NCI-H748 (cell line): ENCODE results near the gene CTBP1.

Experiments used
- DNase-seq: peaks from one replicate; lab custom pipeline; 2025; ENCODE audit not compliant: unreplicated experiment; lab: John Stamatoyannopoulos, UW

CTBP1 gene

DNA sequence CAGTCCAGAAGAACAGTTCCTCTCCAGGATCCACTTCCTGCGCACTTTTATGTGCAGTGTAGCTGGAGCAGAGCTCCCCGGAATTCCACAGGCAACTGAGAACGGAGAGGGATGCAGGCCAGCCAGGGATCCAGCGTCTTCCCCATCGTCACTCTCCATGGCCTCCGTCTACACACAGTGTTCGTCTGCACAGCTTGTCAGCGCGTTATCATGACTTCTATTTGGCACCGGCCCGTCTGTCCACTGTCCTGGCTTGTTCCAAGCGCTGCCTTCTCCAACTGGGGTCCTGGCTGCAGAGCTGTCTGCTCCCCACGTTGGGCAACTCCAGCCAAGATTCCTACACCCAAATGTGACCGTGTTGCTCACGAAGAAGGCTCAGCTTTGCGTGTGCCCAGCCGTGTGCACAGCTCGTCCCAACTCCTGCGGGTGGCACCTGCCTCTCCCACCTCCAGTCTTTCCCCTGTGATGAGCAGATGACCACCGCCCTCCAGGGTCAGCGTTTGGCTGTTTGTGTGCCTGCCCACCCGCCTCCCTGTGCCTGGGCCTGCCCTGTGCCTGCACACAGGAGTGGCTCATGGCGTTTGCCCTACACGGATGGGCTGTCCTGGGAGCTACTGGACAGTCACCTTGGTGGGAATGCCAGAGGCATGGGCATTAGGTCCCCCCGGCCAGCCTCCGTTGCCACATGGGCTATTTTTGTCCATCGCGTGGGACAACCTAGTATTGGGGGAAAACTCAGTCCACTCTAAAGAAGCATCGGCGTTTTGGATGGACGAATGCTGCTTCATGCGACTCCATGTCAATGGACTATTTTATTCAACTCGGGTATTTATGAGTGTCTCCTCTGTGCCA lies 2.2 kb upstream of the CTBP1 start:
- DNase-seq = no peak

DNA sequence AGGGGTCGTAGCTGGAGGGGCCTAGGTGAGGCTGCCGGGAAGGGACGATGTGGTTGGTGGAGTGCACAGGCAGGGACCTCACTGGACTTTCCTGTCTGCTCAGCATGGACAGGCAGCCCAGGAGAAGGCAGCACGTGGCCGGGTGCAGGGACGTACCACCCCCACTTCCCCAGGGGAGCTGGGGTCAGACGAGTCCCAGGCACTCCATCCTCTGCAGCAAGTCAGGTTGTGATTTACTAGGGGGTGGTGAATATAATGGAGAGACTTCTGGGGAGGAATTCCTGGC lies 1.5 kb upstream of the CTBP1 start:
- no peak for DNase-seq

DNA sequence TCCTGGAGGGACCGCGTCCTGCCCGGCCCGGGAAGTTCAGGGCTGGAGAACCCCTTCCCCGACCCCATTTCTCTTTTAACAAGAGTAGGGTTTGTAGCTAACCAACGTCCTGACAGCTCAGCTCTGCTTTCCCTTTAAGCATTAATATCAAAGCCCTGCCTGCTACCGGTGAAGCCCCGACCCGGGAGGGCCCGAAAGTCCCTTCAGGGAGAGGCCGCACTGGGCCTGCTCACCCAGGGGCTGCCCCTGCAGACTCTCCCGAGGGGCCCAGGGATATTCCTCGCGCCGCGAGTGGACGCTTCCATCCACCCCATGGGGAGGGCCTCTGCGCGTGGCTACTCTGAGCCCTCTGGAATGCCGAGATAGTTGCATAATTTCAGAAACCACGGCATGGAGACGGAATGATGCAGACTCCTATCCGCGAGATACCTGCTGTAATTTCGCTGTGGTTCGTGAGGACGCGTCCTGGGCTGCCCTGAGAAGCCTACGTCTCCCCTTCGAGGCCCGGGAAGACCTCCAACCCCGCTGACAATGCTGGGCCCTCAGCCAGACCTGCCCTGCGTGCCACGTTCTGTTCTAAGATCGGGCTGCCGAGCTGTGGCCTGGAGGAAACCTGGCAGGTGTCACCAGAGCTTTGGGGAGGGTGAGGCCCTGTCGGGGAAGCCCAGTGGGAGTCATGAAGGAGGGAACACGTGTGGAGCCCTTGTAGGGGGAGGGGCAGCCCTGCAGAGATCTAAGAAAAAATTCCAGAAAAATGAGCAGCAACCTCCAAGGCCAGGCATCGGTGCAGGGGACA lies 999 bp upstream of the CTBP1 start:
- peak; percentile 13 for DNase-seq

DNA sequence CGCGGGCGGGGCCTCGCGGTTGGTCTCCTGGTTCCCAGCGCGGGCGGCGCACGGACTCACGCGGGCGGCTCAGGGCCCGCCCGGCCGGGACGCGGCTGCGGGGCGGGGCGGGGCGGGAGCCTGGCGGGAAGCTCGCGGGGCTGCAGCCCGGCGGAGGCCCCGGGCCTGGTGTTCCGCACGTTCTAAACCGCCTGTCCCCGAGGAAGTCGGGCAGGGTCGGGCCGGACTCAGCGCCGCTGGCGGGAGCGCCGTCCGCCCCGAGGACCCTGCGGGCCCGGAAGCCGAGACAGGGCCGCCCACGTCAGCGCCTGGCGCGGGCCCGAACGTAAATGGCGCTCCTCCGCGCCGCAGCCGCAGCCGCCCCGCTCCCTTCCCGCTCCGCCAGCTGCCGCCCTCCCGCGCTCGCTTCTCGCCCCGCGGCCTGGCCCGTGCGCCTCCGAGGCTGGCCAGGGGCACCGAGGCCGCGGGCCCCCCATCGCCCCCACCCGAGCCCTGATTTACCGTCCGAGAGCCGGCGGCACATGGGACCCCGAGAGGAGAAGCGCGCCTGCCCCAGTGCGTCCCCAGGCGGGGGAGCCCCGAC lies 309 bp upstream of the CTBP1 start:
- DNase-seq = peak; percentile 72

DNA sequence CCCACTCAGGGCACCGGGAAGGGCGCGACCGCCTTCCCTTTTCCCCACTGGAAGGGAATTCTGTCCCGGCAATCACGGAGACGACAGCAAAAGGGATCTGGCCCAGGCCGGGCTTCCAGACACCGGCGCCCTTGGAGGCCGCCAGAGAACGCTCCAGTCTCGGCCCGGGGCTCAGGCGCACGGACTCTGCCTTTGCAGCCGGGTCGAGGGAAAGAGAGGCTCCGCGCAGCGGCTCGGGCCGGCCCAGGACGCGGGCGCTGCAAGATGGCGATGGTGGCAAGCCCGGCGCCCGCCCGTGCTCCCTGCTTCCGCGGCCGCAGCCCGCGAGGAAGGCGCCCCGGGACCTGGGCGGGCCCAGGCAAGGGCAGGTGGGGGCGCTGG lies 1.1 kb downstream of the CTBP1 start:
- DNase-seq = no peak

DNA sequence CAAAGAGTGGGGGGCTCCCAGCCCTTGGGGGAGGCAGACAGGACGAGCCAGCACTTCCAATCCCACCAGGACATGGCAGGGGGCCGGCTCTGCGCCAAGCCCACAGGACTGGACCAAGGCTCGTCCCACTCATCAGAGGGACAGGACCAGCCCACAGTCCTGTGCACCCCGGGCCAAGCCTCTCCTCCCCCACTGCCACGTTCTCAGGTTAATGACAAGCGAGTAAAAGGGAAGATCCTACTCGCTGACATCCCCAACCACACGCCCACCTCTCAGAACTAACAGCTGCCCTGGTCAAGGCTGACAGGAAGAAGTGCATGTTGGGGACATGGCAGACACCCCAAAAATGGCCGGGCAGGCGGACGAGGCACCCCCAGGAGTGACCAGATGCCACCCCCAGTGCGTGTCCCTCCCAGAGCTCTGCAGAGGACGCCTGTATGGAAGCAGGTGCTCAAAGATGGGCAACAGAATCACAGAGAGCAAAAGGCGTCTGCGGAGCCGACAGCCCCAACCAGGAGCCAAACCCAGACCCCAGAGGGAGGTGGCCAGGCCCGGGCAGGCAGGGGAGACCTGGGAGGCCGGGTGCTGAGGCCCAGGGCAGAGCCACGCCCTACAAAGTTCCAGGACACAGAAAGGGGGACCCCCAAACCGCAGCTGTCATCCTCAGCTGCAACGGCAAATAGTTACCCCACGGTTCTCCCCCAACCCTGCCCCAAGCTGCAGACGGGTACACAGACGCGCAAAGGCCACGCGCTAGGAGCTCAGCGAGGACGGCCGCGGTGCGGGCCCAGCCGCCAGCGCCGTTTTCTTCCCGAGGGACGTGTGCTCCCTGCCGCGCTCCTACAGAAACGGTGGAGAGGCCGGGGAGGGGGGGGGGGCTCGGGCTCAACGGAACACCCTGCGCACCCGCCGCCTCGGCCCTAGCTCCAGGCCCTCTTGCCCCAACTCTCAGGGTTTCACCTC lies 1.7 kb downstream of the CTBP1 start:
- DNase-seq = peak; percentile 0

DNA sequence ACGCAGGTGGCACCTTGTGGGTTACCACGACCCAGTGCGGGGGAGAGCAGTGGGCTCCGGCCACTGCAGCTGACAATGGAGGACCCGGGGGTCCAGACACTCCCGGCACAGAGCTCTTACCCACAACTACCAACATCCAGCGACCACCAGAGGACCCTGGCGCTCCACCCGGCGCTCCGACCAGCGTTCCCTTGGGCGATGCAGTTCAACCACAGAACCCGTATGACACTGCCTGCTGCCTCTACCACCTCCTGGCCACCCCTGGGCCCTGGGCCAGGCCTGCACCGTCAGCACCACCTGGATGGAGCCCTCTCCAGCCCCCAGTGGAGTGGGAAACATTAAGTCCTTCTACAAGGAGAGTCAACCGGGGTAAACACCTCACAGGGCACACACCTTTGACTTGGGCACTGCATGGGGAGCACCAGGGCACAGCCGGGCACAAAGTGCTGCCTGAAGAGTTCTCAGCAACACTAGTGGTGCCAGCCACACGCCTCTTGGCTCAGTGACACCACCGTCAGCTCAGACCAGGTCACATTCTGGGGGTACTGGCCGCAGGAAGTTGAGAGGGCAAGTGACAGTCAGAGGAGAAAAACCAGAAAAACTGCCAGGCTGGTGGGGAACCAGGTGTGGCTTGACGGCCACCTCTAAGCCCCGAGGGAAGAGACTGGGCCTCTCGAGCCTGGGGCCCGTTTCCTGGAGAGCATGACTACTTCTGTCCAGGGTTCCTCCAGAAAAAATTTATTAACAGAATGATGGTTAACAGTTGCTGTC lies 2.6 kb downstream of the CTBP1 start:
- no peak for DNase-seq

- no peak for DNase-seq
Observed at GRCh38 chr4:1245481-1246051, 3.4 kb downstream of the CTBP1 start.

DNA sequence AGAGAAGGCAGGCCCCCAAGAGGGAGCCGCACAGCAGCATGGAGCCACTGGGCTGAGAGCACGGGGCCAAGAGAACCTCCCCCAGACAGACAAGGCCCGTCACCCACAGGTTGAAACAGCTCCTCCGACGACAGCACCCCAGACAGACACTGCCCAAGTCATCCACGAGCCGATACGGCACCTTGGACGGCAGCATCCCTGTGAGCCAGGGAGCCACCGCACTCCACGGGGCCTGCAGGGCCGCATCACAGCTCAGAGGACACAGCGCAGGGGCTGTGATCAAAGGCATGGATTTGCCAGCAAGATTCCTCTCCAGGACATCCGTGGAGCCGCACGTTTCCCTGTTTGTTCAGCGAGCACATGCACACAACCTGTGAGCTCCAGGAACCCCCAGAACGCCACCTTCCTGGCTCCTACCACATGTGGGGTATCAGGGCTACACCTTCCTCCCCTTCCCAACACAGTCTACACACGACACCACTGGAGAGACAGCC lies 3.9 kb downstream of the CTBP1 start:
- DNase-seq = no peak

GRCh38 chr4:1244081-1244977 lies 4.6 kb downstream of the CTBP1 start:
- no peak for DNase-seq

DNA sequence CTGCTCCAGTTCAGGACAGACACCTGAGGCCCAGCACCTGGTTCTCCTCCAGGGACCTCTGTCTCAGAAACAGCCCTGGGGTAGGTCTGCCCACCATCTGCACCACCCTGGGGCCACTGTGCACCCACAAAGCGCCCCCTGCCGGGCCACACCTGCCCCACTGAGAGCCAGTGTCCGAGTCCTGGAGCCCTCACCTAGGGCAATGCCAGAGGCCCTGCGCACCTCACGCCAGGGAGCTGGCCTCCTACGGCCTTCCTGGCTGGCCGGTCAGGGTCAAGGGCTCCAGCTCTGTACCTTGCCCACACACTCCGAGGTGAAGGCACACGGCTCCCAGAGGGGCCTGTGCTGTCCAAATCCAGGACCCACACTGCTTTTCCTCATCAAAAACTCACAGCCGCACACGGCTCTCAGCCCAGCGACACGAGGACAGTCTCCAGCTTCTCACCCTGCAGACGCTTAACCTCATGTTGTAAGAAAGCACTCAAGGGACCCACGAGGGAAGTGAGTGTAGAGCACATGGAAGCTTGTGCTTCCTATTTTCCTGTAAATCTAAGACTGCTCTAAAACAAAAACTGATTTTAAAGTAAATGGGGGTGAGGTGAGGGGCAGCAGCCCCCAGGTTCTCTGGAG lies 5.4 kb downstream of the CTBP1 start:
- DNase-seq = no peak

DNA sequence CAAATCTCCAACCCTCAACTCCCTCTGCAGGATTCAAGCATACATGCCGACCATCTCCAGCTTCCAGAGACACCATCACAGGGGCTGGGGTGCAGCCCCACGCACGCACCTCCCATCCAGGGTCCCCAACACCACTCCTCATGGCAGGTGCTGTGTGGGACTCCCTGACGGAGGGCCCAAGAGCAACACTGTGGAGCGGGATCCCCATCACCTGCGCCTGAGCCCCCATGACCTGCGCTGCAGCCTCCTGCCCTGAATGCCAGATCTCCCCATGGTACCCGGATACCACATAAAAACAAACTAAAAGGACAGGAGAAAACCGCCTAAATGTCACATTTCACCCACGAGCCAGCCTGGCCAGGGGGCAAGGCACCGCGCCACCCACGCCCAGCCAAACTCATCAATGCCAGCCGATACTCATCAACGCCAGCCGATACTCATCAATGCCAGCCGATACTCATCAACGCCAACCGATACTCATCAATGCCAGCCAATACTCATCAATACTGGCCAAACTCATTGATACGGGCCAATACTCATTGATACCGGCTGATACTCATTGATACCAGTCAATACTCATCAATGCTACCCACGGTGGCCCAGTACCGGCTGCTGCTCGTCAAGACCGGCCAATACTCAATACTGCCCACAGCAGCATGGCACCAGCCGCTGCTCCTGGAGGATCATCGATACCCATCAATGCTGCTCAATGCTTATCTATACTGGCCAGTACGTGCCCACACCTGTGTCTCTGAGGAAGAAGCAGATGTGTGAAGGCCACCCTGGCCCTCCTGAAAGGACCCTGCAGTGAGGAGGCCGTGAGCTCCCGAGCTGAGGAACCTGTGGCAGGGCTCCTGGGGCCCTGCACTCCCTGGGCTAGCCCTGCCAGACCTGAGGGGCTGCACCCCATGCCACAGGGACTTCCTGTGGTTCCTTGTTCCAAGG lies 6.2 kb downstream of the CTBP1 start:
- no peak for DNase-seq

GRCh38 chr4:1241936-1242505 lies 6.9 kb downstream of the CTBP1 start:
- no peak for DNase-seq

DNA sequence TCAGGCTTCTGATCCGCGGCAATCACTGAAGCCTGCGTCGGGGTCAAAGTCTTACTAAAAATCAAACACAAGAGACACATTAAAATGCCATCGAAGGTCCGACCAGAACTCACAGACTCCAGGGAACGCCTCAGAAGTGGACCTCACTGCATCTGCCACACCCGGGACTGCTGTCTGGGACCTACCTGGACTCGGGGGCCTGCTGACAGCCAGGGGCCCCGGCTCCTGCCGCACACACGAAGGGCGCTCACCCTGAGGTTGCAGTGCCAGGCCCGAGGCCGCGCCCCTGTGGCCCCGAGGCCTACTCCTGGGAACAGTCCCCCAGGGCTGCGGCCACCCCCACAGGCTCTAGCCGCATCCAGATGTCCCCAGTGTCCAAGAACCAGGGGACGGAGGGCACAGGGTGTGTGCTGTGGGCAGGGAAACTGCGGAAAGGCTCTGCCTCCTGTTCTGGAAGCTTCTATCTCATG lies 7.4 kb downstream of the CTBP1 start:
- no peak for DNase-seq

DNA sequence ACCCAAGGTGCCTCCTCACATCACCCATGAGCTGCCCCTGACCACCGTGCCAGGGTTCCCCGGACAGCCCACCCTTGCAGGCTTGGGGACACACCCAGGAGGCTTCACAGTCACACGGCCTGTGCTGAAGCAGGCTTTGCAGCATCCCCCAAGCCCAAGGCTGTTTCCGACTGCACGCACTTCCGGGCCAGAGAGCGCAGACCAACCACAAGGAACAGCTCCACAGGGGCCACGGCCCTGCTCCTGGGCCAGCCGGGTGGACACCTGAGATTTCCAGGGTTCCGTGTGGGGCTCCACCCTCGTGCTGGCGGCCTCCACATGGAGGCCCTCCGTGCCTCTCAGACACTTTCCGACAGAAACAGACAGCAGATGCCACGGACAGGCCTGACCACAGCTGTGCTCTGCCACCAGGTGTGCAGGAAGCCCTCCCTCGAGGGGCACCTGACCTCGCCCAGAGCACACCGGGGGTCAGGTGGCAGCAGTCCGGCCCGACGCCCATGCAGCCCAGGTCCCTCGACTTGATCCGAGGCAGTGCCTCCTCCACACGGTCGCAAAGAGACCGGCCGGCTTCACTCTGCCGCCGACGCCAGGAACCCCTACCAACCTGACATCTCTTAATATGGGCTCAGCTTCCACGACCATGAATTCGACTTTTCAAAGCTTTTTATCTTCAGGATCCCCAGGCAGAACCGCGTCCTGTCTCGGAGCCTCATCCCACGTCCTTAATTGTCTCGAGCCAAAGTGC lies 8.0 kb downstream of the CTBP1 start:
- DNase-seq = no peak

GRCh38 chr4:1239950-1240307 lies 9.0 kb downstream of the CTBP1 start:
- no peak for DNase-seq
